HG02763 (cell line): Measurements from ENCODE around the gene CNIH4.
"Not testable (repeated sequence)": the region's sequence is repeated elsewhere in the genome, so short reads cannot be mapped to it uniquely, and the experiment has no call there.

ENCODE experiments used
- ATAC-seq: cut with Tn5 transposase; IDR thresholded peaks from one replicate; pipeline ENCODE4 v1.9.1; 2021; ENCODE audit warnings: mild to moderate bottlenecking, moderate library complexity; ENCODE audit not compliant: unreplicated experiment

Gene CNIH4

GRCh38 chr1:224356685-224357625 lies at the start of gene CNIH4:
CNIH4 (plus strand) TSS chr1:224356879; CDS start chr1:224356925, 46 bp downstream.
- peak; percentile 98 for ATAC-seq

- ATAC-seq = no peak
These were observed 48.6 kb upstream of the CNIH4 start for GRCh38 chr1:224308064-224308463.

- not testable (repeated sequence) for ATAC-seq
These were observed 45.2 kb upstream of the CNIH4 start for GRCh38 chr1:224311503-224311902.

DNA sequence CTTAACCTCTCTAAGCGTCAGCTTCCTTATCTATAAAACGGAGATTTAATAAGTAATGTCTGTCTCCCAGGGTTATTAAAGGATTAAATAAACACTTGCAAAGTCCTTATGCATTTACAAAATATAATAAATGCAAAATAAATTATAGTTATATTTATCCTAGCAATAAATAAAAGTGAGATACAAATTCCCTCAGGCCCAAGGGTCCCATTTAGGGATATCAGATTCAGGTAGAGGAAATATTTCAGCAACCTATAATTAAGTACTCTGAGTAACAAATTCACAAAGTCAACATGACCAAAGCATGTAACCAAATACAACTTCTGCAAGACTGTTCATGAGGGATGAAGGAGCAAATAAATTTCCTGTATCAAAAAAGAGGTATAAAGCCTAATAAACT lies 44.7 kb upstream of the CNIH4 start:
- no peak for ATAC-seq

DNA sequence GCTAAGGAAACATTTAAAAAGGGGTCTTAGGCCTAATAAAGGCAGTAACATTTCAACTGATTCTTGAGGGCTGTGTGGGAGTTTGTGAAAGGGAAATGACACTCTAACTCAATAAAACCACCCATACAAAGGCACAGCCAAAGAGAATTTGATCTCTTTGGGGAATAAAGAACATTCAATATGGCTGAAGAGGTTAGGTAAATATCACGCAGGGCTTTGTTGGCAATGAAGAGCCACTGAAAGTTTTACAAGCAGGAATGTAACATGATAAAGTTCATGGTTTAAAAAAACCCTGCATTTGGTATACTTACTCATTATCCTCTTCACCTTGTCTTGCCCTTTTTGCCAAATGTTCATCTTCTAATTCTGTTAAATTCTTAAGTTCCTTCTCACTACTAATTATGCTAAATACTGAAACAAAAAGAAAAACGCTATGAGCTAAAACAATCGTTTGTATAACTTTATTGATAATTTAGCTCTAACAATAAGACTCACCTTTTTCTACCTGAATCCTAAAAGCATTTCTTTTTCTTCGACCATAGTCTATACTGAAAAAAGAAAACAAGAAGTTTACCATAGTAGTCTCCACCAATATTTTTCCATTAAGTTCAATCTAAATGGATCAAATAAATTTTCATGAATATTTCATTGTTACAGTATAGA lies 39.2 kb upstream of the CNIH4 start:
- no peak for ATAC-seq

DNA sequence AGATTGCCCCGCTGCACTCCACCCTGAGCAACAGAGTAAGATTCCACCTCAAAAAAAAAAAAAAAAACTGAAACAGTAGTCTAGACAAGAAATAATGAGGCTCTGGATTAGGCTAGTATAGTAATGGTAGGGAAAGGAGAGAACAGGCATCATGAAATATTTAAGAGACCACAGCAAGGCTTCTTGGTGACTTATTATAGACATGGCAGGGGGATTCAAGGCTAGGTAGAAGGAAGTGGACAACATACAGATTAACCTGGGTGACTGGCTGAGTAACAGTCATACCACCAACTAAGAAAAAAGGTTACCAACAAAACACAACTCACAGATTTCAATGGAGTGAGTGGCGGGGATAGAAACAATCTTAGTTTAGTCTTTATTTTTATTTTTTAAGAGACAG lies 35.0 kb upstream of the CNIH4 start:
- no peak for ATAC-seq

- no peak for ATAC-seq
These were observed 30.7 kb upstream of the CNIH4 start for GRCh38 chr1:224325959-224326358.

DNA sequence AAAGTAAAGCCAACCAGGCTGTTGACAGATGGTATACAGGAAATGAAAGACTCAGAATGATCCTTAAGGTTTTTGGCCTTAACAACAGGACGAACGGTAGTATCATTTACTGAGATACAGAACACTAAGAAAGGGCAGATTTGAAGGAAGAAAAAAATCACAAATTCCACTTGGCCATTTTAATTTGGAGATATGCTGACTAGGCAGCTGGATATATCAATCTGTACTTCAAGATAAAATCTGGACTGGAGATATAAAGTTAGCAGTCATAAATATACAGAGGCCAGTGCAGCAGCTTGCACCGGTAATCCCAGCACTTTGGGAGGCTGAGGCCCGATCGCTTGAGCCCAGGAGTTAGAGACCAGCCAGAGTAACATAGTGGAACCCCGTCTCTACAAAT lies 28.0 kb upstream of the CNIH4 start:
- no peak for ATAC-seq

DNA sequence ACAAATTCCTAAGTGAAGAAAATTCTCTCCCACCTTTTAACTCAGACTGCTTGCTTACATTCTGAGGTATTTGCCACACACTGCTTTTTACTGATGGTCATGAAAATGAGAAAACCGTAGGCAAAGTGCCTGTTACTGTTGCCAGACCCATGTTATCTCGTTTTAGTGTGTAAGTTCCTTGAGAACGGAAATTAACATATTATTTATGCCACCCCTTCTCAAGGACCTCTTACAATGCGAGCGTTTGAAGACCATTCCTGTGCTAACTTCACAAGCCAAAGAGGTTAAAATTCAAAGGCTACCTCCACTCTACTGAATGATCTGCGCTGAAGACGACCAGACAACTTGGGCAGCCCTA lies 27.2 kb upstream of the CNIH4 start:
- ATAC-seq = no peak

DNA sequence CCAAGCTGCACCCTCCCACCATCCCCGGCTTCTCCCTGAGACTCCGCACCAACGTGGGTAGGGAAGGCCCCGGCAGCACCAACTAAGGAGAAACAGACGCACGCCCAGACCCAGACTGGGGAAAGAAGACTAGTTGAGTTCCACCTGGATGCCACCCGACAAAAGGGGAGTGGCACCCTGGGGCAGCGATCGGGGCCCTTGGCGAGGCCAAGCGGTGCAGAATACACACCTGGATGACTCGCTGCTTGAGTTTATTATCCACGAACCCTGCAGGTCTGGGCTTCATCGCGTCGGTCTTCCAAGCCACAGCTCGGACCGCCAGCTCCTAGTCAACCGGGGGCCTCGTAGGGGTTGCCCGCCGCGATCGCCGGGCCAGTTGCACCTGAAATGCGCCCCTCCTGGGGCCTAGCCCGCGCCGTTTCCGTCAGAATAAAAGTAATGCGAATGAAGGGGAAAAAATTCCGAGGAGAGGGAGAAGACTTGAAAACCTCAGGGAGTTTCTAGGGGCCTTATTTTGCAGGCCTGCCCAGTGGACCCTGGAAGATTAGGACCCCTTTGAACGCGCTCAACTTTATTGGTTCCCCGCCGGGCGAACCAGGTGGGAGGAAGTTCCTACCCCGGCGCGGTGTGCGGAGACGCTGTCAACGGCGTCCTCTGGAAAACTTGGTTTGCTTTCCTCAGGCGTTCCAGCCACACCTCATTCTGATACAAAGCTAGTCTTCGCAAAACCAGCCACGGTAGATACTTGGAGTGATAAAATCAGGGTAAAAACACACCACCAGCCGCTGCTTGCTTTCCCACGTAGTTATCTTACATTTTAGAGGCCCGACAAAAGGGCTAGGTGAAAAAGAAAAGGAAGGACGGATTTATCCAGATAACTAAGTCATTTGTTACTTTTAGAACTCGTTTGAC lies 26.6 kb upstream of the CNIH4 start, which contains the start of gene NVL:
NVL (minus strand) TSS at position 331 of the 912 bp plus-strand sequence; CDS start at position 286, 45 bp downstream.
- ATAC-seq = peak; percentile 79

- no peak for ATAC-seq
These were observed 25.4 kb upstream of the CNIH4 start for GRCh38 chr1:224331326-224331725.

DNA sequence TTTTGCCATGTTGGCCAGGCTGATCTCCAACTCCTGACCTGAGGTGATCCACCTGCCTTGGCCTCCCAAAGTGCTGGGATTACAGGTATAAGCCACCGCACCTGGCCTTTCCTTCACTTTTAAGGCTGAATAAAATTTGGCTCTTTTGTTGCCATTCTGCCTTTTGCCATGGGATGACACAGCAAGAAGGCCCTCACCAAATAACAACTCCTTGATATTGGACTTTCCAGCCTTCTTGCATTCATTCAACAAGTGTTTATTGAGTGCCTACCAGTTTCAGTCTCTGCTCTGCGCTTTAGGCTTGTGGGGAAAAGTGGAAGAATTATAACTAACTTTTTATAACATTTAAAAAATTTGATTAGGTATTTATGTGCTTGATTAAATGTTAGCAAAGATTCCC lies 24.9 kb upstream of the CNIH4 start:
- ATAC-seq = no peak

GRCh38 chr1:224333309-224333926 lies 23.3 kb upstream of the CNIH4 start:
- ATAC-seq = peak; percentile 39

GRCh38 chr1:224333939-224334786 lies 22.5 kb upstream of the CNIH4 start:
- no peak for ATAC-seq

GRCh38 chr1:224338150-224338838 lies 18.4 kb upstream of the CNIH4 start:
- ATAC-seq = no peak

GRCh38 chr1:224339442-224340033 lies 17.1 kb upstream of the CNIH4 start:
- no peak for ATAC-seq

DNA sequence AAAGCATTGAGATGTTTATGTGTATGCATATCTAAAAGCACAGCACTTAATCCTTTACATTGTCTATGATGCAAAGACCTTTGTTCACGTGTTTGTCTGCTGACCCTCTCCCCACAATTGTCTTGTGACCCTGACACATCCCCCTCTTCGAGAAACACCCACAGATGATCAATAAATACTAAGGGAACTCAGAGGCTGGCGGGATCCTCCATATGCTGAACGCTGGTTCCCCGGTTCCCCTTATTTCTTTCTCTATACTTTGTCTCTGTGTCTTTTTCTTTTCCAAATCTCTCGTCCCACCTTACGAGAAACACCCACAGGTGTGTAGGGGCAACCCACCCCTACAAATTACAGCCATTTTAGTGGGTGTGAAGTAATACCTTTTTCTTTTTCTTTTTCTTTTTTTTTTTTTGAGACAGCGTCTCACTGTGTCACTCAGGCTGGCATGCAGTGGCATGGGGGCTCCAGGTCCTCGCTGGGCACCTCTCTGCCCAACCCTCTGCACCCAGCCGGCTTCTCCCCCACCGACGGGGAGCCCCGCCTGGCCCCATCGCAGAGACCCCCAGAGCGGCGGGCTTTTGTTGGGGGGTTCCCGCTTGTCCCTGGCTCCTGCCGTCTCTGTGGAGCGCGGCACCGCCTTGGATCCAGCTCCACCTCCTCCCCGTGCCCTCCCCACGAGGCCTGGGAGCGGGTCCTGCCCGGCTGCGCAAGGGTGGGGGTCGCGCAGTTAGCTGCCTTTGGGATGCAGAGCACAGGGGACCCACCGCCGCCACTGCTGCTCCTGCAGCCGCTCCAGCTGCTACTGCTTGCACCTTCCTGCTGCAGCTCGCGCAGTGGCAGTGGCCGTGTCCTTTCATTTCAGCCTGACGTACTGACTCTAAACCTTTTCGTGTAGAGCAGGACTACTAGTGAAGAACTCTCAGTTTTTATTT lies 16.0 kb upstream of the CNIH4 start:
- ATAC-seq = not testable (repeated sequence)

- no peak for ATAC-seq
These were observed 13.0 kb upstream of the CNIH4 start for GRCh38 chr1:224343679-224344078.
